ENCODE data around the gene LCN1.
"Not testable (repeated sequence)": the region's sequence is repeated elsewhere in the genome, so short reads cannot be mapped to it uniquely, and the experiment has no call there.

Gene LCN1

GRCh38 chr9:135549478-135550343, 28.5 kb downstream of the LCN1 start:
- DNase-seq: not testable (repeated sequence)

GRCh38 chr9:135550344-135550918, 29.2 kb downstream of the LCN1 start:
- DNase-seq: no peak

GRCh38 chr9:135551031-135551430, 29.8 kb downstream of the LCN1 start:
- peak; percentile 53 for DNase-seq

- DNase-seq: no peak
Observed at GRCh38 chr9:135551456-135551855, 30.2 kb downstream of the LCN1 start.

- no peak for DNase-seq
Observed at GRCh38 chr9:135552021-135552697, 30.9 kb downstream of the LCN1 start.

GRCh38 chr9:135552698-135553171, 31.5 kb downstream of the LCN1 start:
- DNase-seq: no peak

- DNase-seq: no peak
Observed at GRCh38 chr9:135554718-135555117, 33.5 kb downstream of the LCN1 start.

GRCh38 chr9:135555203-135555602, 34.0 kb downstream of the LCN1 start:
- DNase-seq: no peak

GRCh38 chr9:135555910-135556309, 34.7 kb downstream of the LCN1 start:
- no peak for DNase-seq

- DNase-seq: no peak
Observed at GRCh38 chr9:135559606-135560005, 38.4 kb downstream of the LCN1 start.

- no peak for DNase-seq
Observed at GRCh38 chr9:135561391-135562234, 40.4 kb downstream of the LCN1 start, which contains the start of gene PAEP. PAEP (plus strand) TSS chr9:135561756.

- no peak for DNase-seq
Observed at GRCh38 chr9:135562235-135562745, 41.0 kb downstream of the LCN1 start.

- DNase-seq: no peak
Observed at GRCh38 chr9:135563039-135563476, 41.8 kb downstream of the LCN1 start.

GRCh38 chr9:135563858-135564257, 42.6 kb downstream of the LCN1 start:
- DNase-seq: no peak

- peak; percentile 74 for DNase-seq
Observed at GRCh38 chr9:135565141-135565628, 43.9 kb downstream of the LCN1 start.

GRCh38 chr9:135565636-135566035, 44.4 kb downstream of the LCN1 start:
- no peak for DNase-seq

GRCh38 chr9:135566552-135566951, 45.3 kb downstream of the LCN1 start:
- DNase-seq: peak; percentile 73

- DNase-seq: no peak
Observed at GRCh38 chr9:135567311-135567710, 46.1 kb downstream of the LCN1 start.

GRCh38 chr9:135568026-135568425, 46.8 kb downstream of the LCN1 start:
- DNase-seq: no peak

- no peak for DNase-seq
Observed at GRCh38 chr9:135570456-135570855, 49.2 kb downstream of the LCN1 start.

- no peak for DNase-seq
Observed at GRCh38 chr9:135572233-135572632, 51.0 kb downstream of the LCN1 start.

GRCh38 chr9:135573124-135573523, 51.9 kb downstream of the LCN1 start:
- DNase-seq: no peak
